Peyer's patch (tissue), 4 donors: ENCODE data around the gene BCAS3.

ENCODE experiments used
- POLR2A ChIP-seq, 2 donors: fragments of 450-650 bp; IDR thresholded peaks; one replicate each; pipeline ENCODE4 v1.5.1; 2017; ENCODE audit warnings: antibody characterized with exemption in 2 of 2, mild to moderate bottlenecking in 2 of 2, moderate library complexity in 2 of 2
- TF ChIP-seq, protein P1 (sequence below), 6 experiments: fragments of 450-650 bp in 4 of 6; fragments of 200-600 bp in 2 of 6; sonication (generic) in 1 of 6; IDR thresholded peaks; one replicate each; pipeline ENCODE4 v1.5.1; 2017 to 2019; ENCODE audit warnings: antibody characterized with exemption in 6 of 6, mild to moderate bottlenecking in 3 of 6, moderate library complexity in 1 of 6

DNA sequence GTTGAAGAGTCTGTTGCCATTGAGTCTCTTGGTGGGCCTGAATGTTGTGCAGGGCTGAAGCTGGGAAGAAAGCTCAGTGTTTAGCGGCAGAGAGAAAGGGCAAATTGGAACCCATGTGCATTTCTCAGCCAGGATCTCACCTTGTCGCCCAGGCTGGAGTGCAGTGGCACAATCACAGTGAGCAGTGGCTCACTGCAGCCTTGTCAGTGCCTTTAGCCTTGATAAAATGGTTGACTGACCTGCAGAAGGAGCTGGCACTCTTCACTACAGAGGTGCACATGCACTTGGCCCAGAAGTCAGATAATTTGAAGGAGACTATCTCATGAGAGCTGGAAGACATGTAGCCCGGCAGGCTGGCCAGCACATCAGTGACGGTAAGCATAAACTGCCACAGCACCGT lies 597.7 kb downstream of the BCAS3 start:
- TF ChIP-seq, protein P1, sequence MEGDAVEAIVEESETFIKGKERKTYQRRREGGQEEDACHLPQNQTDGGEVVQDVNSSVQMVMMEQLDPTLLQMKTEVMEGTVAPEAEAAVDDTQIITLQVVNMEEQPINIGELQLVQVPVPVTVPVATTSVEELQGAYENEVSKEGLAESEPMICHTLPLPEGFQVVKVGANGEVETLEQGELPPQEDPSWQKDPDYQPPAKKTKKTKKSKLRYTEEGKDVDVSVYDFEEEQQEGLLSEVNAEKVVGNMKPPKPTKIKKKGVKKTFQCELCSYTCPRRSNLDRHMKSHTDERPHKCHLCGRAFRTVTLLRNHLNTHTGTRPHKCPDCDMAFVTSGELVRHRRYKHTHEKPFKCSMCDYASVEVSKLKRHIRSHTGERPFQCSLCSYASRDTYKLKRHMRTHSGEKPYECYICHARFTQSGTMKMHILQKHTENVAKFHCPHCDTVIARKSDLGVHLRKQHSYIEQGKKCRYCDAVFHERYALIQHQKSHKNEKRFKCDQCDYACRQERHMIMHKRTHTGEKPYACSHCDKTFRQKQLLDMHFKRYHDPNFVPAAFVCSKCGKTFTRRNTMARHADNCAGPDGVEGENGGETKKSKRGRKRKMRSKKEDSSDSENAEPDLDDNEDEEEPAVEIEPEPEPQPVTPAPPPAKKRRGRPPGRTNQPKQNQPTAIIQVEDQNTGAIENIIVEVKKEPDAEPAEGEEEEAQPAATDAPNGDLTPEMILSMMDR (IDR thresholded peaks at IDR 0.05): no peak
- no peak for TF ChIP-seq POLR2A (IDR thresholded peaks at IDR 0.05)
